GM21528 (cell line): ENCODE measurements around the gene RCSD1.

Experiments
- ATAC-seq: cut with Tn5 transposase; IDR thresholded peaks from one replicate; pipeline ENCODE4 v1.9.1; 2021; ENCODE audit warnings: mild to moderate bottlenecking, moderate library complexity; ENCODE audit not compliant: unreplicated experiment, low FRiP score

RCSD1 gene

DNA sequence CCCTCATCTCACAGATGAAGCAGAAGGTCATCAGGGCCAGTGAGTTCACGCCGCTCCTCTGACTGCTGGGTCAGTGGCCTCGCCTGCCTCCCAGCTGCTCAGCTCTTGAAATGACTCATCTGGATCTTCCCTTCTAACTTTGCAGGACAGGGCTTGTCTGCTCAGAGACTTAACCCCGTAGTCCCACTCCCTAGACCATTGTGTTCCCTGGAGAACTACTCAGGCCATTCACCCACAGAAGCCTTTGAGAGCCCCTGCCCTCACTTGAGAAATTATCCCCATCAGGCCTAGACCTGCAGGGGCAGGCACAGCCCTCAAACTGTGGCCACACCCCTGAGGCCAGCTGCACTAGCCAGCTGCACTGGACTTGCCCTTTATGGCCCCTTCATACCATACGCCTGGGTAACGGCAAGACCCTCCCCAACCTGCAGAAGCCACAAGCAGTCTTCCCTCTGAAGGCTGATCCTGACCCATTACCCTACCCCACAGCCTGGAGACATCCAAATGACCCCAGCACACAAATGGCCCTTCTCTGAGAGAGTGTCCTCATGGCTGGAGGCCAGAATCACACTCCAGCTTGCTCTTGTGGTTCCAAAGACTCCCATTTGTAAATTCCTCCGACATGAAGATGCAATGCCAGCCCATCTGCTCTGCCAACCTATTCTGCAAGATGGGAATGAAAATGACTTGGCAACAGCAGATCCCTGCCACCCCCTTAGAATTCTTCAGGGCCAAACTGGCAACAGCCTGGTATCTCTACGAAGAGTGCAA, 33.2 kb downstream of the RCSD1 start:
- no peak for ATAC-seq

DNA sequence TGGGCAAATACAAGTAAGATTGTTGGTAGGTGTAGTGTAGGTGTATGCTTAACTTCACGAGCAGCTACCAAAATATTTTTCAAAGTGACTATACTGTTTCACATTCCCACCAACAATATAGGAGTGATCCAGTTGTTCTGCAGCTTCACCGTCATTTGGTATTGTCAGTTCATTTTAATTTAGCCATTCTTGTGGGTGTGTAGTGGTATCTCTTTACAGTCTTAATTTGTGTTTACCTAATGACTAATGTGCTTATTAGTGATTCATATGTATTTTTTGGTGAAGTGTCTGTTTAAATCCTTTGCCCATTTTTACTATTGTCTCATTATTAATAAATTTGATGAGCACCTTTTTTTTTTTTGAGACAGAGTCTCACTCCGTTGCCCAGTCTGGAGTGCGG, 35.4 kb downstream of the RCSD1 start:
- no peak for ATAC-seq

- no peak for ATAC-seq
Measured at GRCh38 chr1:167666416-167666815, 36.4 kb downstream of the RCSD1 start.

- ATAC-seq, result no peak
Measured at GRCh38 chr1:167667536-167667935, 37.5 kb downstream of the RCSD1 start.

DNA sequence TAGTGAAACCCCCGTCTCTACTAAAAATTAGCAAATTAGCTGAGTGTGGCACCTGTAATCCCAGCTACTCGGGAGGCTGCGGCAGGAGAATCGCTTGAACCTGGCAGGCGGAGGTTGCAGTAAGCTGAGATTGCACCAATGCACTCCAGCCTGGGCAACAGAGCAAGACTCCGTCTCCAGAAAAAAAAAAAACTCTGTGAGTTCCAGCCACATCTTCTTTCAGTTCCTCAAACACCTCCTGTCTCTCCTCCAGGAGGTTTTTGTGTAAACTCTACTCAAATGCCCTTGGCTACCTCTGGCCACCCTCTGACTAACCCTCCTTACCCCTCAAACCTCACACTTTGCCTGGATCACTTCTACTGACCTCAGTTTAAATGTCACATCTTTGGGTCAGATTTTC, 38.1 kb downstream of the RCSD1 start:
- peak; percentile 47 for ATAC-seq

- peak; percentile 61 for ATAC-seq
Measured at GRCh38 chr1:167669209-167670124, 39.4 kb downstream of the RCSD1 start.

DNA sequence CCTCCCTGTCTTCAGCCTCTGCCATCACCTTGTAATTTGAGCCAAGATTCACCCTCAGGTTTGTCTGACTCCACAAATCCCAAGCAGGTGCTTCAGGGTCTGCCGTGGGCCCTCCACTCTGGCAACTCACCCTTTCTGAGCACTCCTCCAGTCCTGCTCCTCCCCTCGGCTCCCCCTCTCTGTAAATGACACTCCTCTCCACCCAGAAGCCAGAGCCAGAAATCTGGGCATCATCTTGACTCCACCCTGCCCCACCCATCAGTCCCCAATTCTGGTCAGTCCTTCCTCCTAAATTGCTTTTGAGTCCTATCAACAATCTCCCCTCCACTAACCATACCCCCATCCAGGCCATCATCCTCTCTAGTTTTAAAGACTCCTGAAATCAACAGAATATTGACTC, 40.5 kb downstream of the RCSD1 start:
- no peak for ATAC-seq

DNA sequence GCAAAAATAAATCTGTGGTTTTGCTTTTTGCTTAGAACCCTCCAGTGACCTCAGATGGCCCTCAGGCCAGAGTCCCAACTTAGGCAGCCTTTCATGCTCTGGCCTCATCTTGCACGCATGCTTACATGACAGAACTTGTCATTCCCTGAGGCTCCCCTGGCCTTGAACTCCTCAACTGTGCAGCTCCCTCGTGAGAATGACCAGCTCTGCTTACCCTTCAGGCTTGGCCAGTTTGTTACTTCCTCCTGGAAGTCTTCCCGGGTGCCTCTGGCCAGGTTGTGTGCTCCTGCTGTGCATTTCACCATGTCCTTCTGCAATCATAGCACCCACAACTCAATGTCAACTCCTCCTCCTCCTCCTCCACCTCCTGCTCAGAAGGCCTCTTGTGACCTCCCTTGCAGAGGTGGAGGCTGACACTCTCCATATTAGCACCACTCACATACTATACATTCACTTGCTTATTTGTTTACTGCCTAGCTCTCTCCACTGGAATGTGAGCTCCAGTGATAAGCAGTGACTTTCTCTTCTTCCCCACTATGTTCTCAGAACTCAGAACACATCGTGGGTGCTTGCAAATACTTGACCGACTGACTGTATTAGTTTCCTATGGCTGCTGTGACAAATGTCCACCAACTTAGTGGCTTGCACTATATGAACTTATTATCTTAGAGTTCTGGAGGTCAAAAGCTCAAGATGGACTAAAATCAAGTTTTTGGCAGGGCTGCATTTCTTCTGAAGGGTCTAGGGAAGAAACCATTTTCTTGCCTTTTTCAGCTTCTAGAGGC, 41.9 kb downstream of the RCSD1 start:
- ATAC-seq, result no peak

DNA sequence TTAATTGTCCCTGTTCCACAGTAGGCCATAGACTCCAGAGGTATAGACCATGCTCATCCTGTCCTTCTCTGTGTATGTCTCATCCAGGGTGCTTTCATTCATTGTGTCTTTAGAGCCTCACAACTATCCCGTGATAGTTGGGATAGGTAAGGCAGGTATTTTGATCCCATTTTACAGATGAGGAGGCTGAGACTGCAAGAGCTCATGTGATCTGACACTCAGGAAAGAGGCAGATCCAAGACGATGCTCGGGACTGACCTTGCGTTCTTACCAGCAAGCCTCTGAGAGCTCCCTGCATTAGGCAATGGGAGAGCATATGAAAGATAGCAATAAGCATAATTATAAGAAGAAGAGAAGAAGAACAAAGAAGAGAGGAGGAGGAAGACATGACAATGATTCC, 42.8 kb downstream of the RCSD1 start:
- no peak for ATAC-seq

GRCh38 chr1:167673265-167673664, 43.2 kb downstream of the RCSD1 start:
- no peak for ATAC-seq

GRCh38 chr1:167674156-167674555, 44.1 kb downstream of the RCSD1 start:
- ATAC-seq, result no peak

GRCh38 chr1:167675440-167675839, 45.4 kb downstream of the RCSD1 start:
- ATAC-seq, result no peak

DNA sequence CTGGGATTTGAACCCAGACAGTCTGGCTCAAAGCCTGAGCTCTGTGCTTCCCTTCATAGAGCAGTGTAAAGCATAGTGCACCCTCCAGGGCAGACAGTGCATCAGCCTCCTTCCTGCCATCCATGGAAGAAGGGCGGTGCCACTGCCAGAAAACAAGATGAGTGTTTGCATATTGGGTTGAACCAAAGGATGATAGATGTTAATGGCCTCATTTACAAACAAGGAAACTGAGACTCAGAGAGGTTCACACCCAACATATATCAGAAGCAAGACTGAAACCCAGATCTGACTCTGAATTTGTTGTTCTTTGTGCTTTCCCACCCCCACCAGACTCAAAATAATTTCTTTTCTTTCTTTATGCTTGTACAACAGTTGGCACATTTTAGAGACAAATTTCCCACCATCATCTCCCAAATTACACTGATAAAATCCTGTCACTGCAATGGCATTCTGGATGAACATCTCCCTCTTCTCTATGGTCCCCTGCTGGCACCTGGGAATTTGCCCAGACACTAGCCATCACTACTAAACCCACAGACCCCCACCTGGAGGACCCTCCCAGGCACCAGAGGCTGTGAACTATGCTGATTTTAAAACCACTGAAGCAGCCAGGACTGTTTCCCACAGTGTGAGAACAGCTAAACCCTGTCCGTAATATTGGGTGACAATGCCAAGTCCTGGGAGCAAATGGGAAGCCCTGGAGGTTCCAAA, 46.3 kb downstream of the RCSD1 start:
- peak; percentile 56 for ATAC-seq

- no peak for ATAC-seq
Measured at GRCh38 chr1:167676916-167677848, 47.1 kb downstream of the RCSD1 start.

- no peak for ATAC-seq
Measured at GRCh38 chr1:167678422-167678821, 48.4 kb downstream of the RCSD1 start.

DNA sequence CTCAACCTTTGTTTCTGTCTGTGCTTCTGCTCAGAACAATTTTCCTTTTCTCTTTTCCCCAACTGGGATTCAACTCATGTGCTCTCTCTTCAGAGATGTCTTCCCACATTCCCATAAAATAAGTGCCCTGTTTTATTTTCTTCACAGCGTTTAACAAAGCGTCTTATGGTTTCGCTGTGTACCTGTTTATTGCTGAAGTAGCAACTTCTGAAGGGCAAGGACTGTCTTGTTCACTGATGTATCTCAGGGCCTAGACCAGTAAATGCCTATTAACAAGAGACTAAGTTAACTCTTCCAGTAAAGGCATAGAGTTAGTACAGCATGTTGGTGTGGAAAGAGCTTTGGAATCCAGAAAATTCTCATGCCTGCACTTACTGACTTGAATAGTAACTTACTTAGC, 48.8 kb downstream of the RCSD1 start:
- no peak for ATAC-seq

DNA sequence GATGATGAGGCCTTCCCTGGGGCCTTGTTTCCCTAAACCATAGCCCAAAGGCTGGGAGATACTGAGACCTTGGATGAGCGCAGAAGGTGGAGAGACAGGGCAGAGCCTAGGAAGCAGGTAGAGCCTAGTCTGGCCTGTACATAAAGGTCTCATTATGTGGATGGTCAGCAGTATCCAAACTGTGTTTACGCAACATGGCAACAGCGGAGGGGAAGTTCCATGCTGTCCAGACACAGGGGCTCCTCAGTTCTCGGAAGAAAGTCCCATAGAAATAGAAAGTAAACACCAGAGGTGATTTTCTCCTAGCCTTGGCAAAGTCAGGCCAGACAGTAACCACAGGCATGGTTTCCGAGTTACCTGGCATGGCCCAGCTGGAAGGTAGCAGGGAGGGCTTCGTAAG, 49.7 kb downstream of the RCSD1 start:
- ATAC-seq, result no peak

- ATAC-seq, result no peak
Measured at GRCh38 chr1:167681024-167681423, 51.0 kb downstream of the RCSD1 start.

DNA sequence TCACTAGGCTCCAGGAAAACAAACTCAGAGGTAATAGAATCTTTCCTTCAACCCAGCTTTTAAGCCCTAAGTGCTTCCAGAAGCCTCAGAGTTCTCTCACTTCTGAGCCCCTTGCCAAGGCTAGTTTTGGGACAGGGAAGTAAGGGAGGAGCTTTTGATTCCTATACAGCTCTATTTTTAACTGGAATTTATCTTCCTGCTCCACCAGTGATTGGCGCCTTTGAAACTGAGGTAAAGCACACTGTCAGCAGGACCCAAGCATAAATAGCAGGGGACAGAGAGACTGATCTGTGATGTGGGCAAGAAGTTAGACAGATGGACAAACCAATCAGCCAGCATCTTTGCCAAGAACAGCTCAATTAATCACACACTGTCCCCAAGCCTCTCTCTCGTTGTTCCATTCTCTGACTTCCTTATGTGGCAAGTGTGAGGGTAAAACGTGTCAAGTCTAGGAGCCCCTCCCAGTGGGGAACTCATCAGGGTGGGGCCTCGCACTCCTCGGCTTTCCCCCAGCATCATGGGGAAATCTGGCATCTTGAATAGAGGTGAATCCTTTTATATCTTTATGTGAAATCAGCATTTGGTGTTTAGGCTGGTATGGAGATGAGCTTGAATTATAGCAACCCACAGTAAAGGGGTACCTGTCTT, 51.5 kb downstream of the RCSD1 start:
- no peak for ATAC-seq
